ENCODE measurements around the gene CFAP221. TPM values are rescaled to one million over a fixed set of nuclear protein-coding genes. Genes with fewer than 3 reads are reported as not detected.

CFAP221 gene
- total RNA-seq (2022; extraction: Qiagen RNA extraction): 0.17 to 0.48 TPM (median 0.32 TPM) in 5 replicates

DNA sequence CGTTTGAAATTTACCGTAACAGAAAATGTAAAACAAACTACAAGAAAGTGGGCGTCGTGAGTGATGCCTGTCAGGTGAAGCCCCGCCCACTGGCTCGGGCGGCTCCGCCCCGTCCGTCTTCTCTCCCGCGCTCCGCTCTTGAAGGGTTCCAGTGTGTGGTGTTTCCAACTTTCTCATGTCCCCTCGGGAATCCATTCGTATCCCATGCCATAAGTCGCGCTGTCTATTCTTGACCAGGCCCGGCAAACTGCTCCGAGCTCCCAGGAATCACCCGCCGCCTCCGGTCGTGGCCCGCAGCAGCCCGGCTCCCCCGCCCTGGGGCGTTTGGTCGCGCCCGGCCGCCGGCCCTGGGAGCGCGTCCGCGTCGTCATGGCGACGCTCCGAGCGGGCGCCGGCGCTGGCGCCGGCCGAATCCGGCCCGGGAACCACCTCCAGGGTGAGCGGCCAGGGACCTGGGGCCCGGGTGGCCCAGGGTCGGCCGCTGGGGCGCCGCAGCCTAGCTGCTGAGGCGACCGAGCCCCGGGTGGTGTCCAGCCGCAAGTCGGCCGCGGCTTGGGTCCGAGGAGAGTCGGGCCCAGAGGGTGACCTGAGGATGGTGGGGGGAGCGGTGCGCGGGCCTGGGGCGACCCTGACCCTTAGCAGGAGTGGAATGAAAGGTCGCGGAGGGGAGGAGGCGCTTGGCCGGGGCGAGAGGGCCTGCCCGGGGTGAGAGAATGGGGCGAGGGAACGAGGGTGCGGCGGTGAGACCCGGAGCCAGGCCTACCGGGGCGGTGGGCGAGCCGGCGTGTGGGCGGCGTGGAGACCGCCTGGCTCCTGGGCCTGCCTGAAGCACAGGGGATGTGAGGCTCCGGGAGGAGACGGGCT, at the start of gene CFAP221:
Gene CFAP221 (plus strand): TSS at position 375 of the 864 bp plus-strand sequence. CDS start 1,683 bp downstream, outside the sequence.

DNA sequence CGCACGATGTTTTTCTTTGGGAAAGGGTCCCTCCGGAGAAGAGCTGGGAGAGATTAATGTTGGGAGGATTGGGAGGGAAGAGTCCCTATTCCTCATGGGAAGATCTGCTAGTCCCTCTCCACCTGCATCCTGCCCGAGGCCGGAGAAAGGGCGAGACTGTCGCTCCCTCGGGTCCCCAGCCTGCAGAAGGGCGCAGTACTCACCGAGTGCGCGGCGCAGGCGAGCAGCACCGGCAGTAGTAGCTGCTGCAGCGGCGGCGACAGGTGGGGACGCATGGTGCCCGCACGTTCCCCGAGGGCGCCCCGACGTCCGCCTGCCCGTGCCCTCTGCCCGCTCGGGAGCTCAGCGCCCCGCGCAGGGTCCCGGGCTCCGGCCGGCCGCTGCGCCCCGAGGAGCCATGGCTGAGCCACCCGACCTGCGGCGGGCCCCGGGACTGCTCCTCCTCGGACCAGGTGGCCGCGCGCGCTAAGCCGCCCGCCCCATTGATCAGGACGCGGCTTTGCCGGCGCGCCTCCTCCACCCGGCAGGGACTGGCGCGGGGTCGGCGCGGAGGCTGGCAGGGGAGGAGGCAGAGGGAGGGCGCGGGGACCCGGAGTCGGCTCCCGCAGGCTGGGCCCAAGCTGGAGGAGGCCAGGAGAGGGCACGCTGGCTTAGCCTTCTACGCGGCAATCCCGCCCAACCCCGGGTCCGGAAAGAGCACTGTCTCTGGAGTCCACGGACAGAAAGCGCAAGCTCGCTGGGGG, 20.1 kb upstream of the CFAP221 start, which contains the start of gene SCTR:
Gene SCTR (minus strand): TSS at position 532 of the 743 bp plus-strand sequence. CDS start 257 bp downstream, at position 275.

Other genes starting within 250 kb of the CFAP221 start
- 11.8 to 16.6 TPM (median 12.4 TPM) in 5 replicates for gene C2orf76, start 177.6 kb upstream of the CFAP221 start, total RNA-seq (2022; extraction: Qiagen RNA extraction)
- 388 to 489 TPM (median 396 TPM) in 5 replicates for gene DBI, start 177.5 kb upstream of the CFAP221 start, total RNA-seq (2022; extraction: Qiagen RNA extraction)
- 1.1 to 2.1 TPM (median 1.8 TPM) in 5 replicates for gene TMEM37, start 112.6 kb upstream of the CFAP221 start, total RNA-seq (2022; extraction: Qiagen RNA extraction)
- gene SCTR, start 20.0 kb upstream of the CFAP221 start, total RNA-seq (2022; extraction: Qiagen RNA extraction): not detected in 5 replicates
- 20.5 to 28.5 TPM (median 26.6 TPM) in 5 replicates for gene TMEM177, start 134.8 kb downstream of the CFAP221 start, total RNA-seq (2022; extraction: Qiagen RNA extraction)
- gene PTPN4, start 215.5 kb downstream of the CFAP221 start, total RNA-seq (2022; extraction: Qiagen RNA extraction): 11.8 to 19.8 TPM (median 18.2 TPM) in 5 replicates